ENCODE results near the gene TAF15. TPM values are rescaled to one million over a fixed set of nuclear protein-coding genes. Genes with fewer than 3 reads are reported as not detected.

Gene TAF15
- total RNA-seq, 1 donor from 2014 or later: 243 TPM

GRCh38 chr17:35807371-35808144 is 1.7 kb upstream of the TAF15 start:
- DNase-seq: no peak
- H3K27ac Mint-ChIP-seq: peak overlapping the region; percentile 100
- ChIA-PET CTCF (interaction anchor here (0.8 to 6.4 kb wide), 4 partner anchors 11 to 268 kb away, joined by 3 to 158 read pairs (median 20); partner anchors contain the start of genes C17orf50 and MMP28), POLR2A (interaction anchor here (1.3 to 3.5 kb wide), 4 partner anchors 12 to 728 kb away, joined by 3 to 121 read pairs (median 10); partner anchors contain the start of gene MMP28)
- peak overlapping the region; percentile 93 for H3K4me3 Mint-ChIP-seq
- no peak for TF ChIP-seq CTCF (IDR thresholded peaks at IDR 0.05)
- no peak for ATAC-seq (ENCODE audit: low read depth)
- H3K9me3 Mint-ChIP-seq: no peaks in the 10 kb centered on the region
- peaks cover 41% of the 10 kb centered on the region for H3K4me1 Mint-ChIP-seq
- H3K36me3 Mint-ChIP-seq (ENCODE audit: low read depth): peaks cover 14% of the 10 kb centered on the region
- H3K27me3 Mint-ChIP-seq: no peaks in the 10 kb centered on the region
- intact Hi-C loops (cut with micrococcal nuclease): loop anchor here (2.0 to 10.0 kb wide), 3 partner anchors 193 to 793 kb away; partner anchors contain the start of genes MRM1 and SLFN5

- TF ChIP-seq CTCF (IDR thresholded peaks at IDR 0.05): no peak
- Mint-ChIP-seq H3K4me3 (peak overlapping the region; percentile 93), H3K9me3 (no peaks in the 10 kb centered on the region), H3K27me3 (no peaks in the 10 kb centered on the region), H3K4me1 (peaks cover 47% of the 10 kb centered on the region), H3K27ac (peak overlapping the region; percentile 100), H3K36me3 (ENCODE audit: low read depth) (peaks cover 18% of the 10 kb centered on the region)
- DNase-seq (no peak), ATAC-seq (ENCODE audit: low read depth) (no peak)
- intact Hi-C loops (cut with micrococcal nuclease): loop anchor here (2.0 to 10.0 kb wide), 3 partner anchors 194 to 792 kb away; partner anchors contain the start of genes MRM1 and SLFN5
- ChIA-PET CTCF (interaction anchor here (0.7 to 6.4 kb wide), 11 partner anchors 8 to 269 kb away, joined by 3 to 158 read pairs (median 4); partner anchors contain the start of genes C17orf50, MMP28 and PEX12), POLR2A (interaction anchor here (0.6 to 3.5 kb wide), 23 partner anchors 9 to 1551 kb away, joined by 3 to 121 read pairs (median 5); partner anchors contain the start of genes AATF, AP2B1, CCL5 and MMP28)
These were observed 883 bp upstream of the TAF15 start for GRCh38 chr17:35808240-35808961.

GRCh38 chr17:35809855-35810461 is 674 bp downstream of the TAF15 start:
- Mint-ChIP-seq H3K9me3 (no peaks in the 10 kb centered on the region), H3K27ac (peak overlapping the region; percentile 100), H3K27me3 (no peaks in the 10 kb centered on the region), H3K4me1 (peaks cover 57% of the 10 kb centered on the region), H3K4me3 (peak overlapping the region; percentile 93), H3K36me3 (ENCODE audit: low read depth) (peaks cover 25% of the 10 kb centered on the region)
- POLR2A ChIA-PET: interaction anchor here (0.6 to 3.5 kb wide), 14 partner anchors 8 to 739 kb away, joined by 3 to 121 read pairs (median 5); partner anchors contain the start of genes AP2B1, MMP28 and PEX12
- intact Hi-C loops (cut with micrococcal nuclease): loop anchor here (1.0 to 10.0 kb wide), 7 partner anchors 15 to 791 kb away; partner anchors contain the start of genes AP2B1, MMP28, MRM1 and SLFN5
- ATAC-seq (ENCODE audit: low read depth) (peak; percentile 1), DNase-seq (no peak)
- CTCF ChIA-PET: interaction anchor here (3.3 to 6.4 kb wide), 3 partner anchors 13 to 47 kb away, joined by 18 to 158 read pairs (median 22); partner anchors contain the start of genes C17orf50 and MMP28
- no peak for TF ChIP-seq CTCF (IDR thresholded peaks at IDR 0.05)

- no peaks in the 10 kb centered on the region for H3K9me3 Mint-ChIP-seq
- H3K4me3 Mint-ChIP-seq: peak overlapping the region; percentile 57
- intact Hi-C loops (cut with micrococcal nuclease): no loop called here
- peaks cover 72% of the 10 kb centered on the region for H3K4me1 Mint-ChIP-seq
- no peak for DNase-seq
- POLR2A ChIA-PET: interaction anchor here (1.2 kb wide), 1 partner anchor 48 kb away, joined by 6 read pairs; no protein-coding TSS in a partner anchor
- H3K27ac Mint-ChIP-seq: no peak overlapping the region
- H3K27me3 Mint-ChIP-seq: no peaks in the 10 kb centered on the region
- H3K36me3 Mint-ChIP-seq (ENCODE audit: low read depth): peaks cover 41% of the 10 kb centered on the region
- ATAC-seq (ENCODE audit: low read depth): no peak
- CTCF ChIA-PET: interaction anchor here (6.4 kb wide), 1 partner anchor 49 kb away, joined by 158 read pairs; the partner anchor contains the start of gene C17orf50
- TF ChIP-seq CTCF (IDR thresholded peaks at IDR 0.05): no peak
These were observed 2.5 kb downstream of the TAF15 start for GRCh38 chr17:35811759-35812158.
